Kidney (tissue), 14 donors: ENCODE measurements around the gene OR12D2. TPM values are rescaled to one million over a fixed set of nuclear protein-coding genes. Genes with fewer than 3 reads are reported as not detected.
"Not testable (repeated sequence)": the region's sequence is repeated elsewhere in the genome, so short reads cannot be mapped to it uniquely, and the experiment has no call there.

ENCODE experiments used
- DNase-seq, 5 donors: peaks; one replicate each; pipeline ENCODE4 v3.0.0-alpha.2; 2013 to 2020
- FAIRE-seq: peaks from 2 replicates; lab custom pipeline; 2012; peaks lifted over from hg19 to GRCh38; lab: Jason Lieb, UNC
- H3K27ac ChIP-seq, 2 donors: one replicate each; pipeline ENCODE4 v1.7.0; 2013; ENCODE audit warnings: low read depth in 2 of 2, low read length in 2 of 2, inconsistent platforms in 1 of 2
- H3K27me3 ChIP-seq: one replicate; pipeline ENCODE4 v1.7.1; 2013; ENCODE audit warnings: low read length, inconsistent platforms; ENCODE audit not compliant: control insufficient read depth, insufficient read depth
- H3K36me3 ChIP-seq, 3 donors: one replicate each; pipeline versions ENCODE4 v1.7.0 to v1.7.1; 2013; ENCODE audit warnings: low read length in 3 of 3, control low read depth in 1 of 3, inconsistent platforms in 1 of 3; ENCODE audit not compliant: insufficient read depth in 3 of 3, control insufficient read depth in 2 of 3
- H3K4me1 ChIP-seq, 3 donors: one replicate each; pipeline versions ENCODE4 v1.7.0 to v1.7.1; 2013; ENCODE audit warnings: low read length in 3 of 3, inconsistent platforms in 1 of 3, low read depth in 1 of 3; ENCODE audit not compliant: control insufficient read depth in 2 of 3, insufficient read depth in 2 of 3
- H3K4me3 ChIP-seq, 3 donors: one replicate each; pipeline versions ENCODE4 v1.7.0 to v1.8.1; 2013; ENCODE audit warnings: low read length in 3 of 3, control low read depth in 1 of 3, inconsistent platforms in 1 of 3
- H3K9ac ChIP-seq, 3 donors: one replicate each; pipeline versions ENCODE4 v1.7.0 to v1.7.1; 2013; ENCODE audit warnings: low read length in 3 of 3, control low read depth in 1 of 3, inconsistent platforms in 1 of 3
- H3K9me3 ChIP-seq, 3 donors: one replicate each; pipeline versions ENCODE4 v1.7.0 to v1.7.1; 2013; ENCODE audit warnings: low read length in 3 of 3, control low read depth in 1 of 3, inconsistent platforms in 1 of 3; ENCODE audit not compliant: control insufficient read depth in 2 of 3, insufficient read depth in 1 of 3
- CTCF ChIP-seq: IDR thresholded peaks from 3 replicates; pipeline ENCODE4 v1.5.1; 2012; ENCODE audit warnings: mild to moderate bottlenecking, moderate library complexity, borderline replicate concordance; ENCODE audit not compliant: insufficient read depth; ENCODE audit errors: extremely low read depth
- intact Hi-C: fragments of 100-400 bp; cut with DNase I; formaldehyde crosslinking; loops from one replicate; pipeline ENCODE4 v1.11.1; 2022
- polyA plus RNA-seq: library from polyadenylated mRNA; stranded (reverse); fragments of 350-450 nt; fragmentation: Illumina TruSeq; extraction: RNeasy Lipid Tissue Mini Kit (QIAGEN cat#74804); gene quantifications from one replicate; pipeline ENCODE4 v1.2.3, GENCODE V29; 2014; ENCODE audit warnings: low read depth, low replicate concordance; ENCODE audit not compliant: insufficient read depth
- total RNA-seq: library from RNA; stranded (reverse); fragmentation: NEBNext Ultra II Directional; extraction: Animal tissue kit (Norgen Biotek cat#: 25700); gene quantifications from one replicate; pipeline ENCODE4 v1.2.1, GENCODE V29; 2021
- donor health status: control.
- donor health status: control.
- donor health status: control.
- donor health status: control.
- donor health status: control.
- donor health status: DM: yes; HTN: yes; CAD: no.
- donor health status: Normal renal cell carcinoma (clear cell type).

The OR12D2 gene
- total and polyA plus RNA-seq, 2 donors from 2014 or later, result not detected

- Histone ChIP-seq H3K36me3 (no peaks in the 10 kb centered on the region), H3K27ac (no peak within 1 kb of the TSS), H3K27me3 (no peaks in the 10 kb centered on the region), H3K4me3 (no peak within 1 kb of the TSS), H3K4me1 (no peaks in the 10 kb centered on the region), H3K9me3 (no peaks in the 10 kb centered on the region), H3K9ac (no peak within 1 kb of the TSS)
- TF ChIP-seq CTCF, result no peak
- DNase-seq (no peak), FAIRE-seq (no peak)
- intact Hi-C loops, result no loop called here
Observed at GRCh38 chr6:29439006-29439405, 43.6 kb downstream of the OR12D2 start, which contains the start of gene OR10C1. Gene OR10C1, plus strand, starts transcription at chr6:29439306. Its CDS starts 710 bp downstream, at chr6:29440016.

GRCh38 chr6:29442719-29443118, 47.3 kb downstream of the OR12D2 start:
- DNase-seq (no peak), FAIRE-seq (no peak)

GRCh38 chr6:29444031-29444430, 48.6 kb downstream of the OR12D2 start:
- FAIRE-seq, H3K27me3 ChIP-seq, H3K4me1 ChIP-seq, H3K36me3 ChIP-seq, H3K9me3 ChIP-seq, H3K27ac ChIP-seq, intact Hi-C loops, DNase-seq, H3K4me3 ChIP-seq, H3K9ac ChIP-seq: not testable (repeated sequence)

More at GRCh38 chr6:29442719-29443118, 47.3 kb downstream of the OR12D2 start:
- H3K4me1 ChIP-seq, result no peaks in the 10 kb centered on the region
- no peak overlapping the region for H3K4me3 ChIP-seq
- no peak overlapping the region for H3K9ac ChIP-seq
- H3K9me3 ChIP-seq, result no peaks in the 10 kb centered on the region
- no peaks in the 10 kb centered on the region for H3K27me3 ChIP-seq
- TF ChIP-seq CTCF, result no peak
- intact Hi-C loops, result no loop called here
- no peaks in the 10 kb centered on the region for H3K36me3 ChIP-seq
- no peak overlapping the region for H3K27ac ChIP-seq

Other genes starting within 250 kb of the OR12D2 start
- not detected for gene OR2J2, start 224.7 kb upstream of the OR12D2 start, total RNA-seq
- gene OR2J2, start 224.7 kb upstream of the OR12D2 start, polyA plus RNA-seq, result not detected
- not detected for gene OR14J1, start 93.9 kb upstream of the OR12D2 start, total RNA-seq
- gene OR14J1, start 93.9 kb upstream of the OR12D2 start, polyA plus RNA-seq, result not detected
- not detected for gene OR5V1, start 26.8 kb upstream of the OR12D2 start, total RNA-seq
- gene OR5V1, start 26.8 kb upstream of the OR12D2 start, polyA plus RNA-seq, result not detected
- not detected for gene OR12D3, start 20.3 kb upstream of the OR12D2 start, total RNA-seq
- not detected for gene OR12D3, start 20.3 kb upstream of the OR12D2 start, polyA plus RNA-seq
- not detected for gene OR12D1, start 19.3 kb downstream of the OR12D2 start, total RNA-seq
- not detected for gene OR12D1, start 19.3 kb downstream of the OR12D2 start, polyA plus RNA-seq
- gene OR10C1, start 43.7 kb downstream of the OR12D2 start, total RNA-seq, result not detected
- not detected for gene OR10C1, start 43.7 kb downstream of the OR12D2 start, polyA plus RNA-seq
- gene OR11A1, start 61.4 kb downstream of the OR12D2 start, total RNA-seq, result not detected
- gene OR11A1, start 61.4 kb downstream of the OR12D2 start, polyA plus RNA-seq, result not detected
- not detected for gene OR2H1, start 61.5 kb downstream of the OR12D2 start, total RNA-seq
- gene OR2H1, start 61.5 kb downstream of the OR12D2 start, polyA plus RNA-seq, result not detected
- not detected for gene MAS1L, start 92.3 kb downstream of the OR12D2 start, total RNA-seq
- gene MAS1L, start 92.3 kb downstream of the OR12D2 start, polyA plus RNA-seq, result not detected
- gene UBD, start 164.1 kb downstream of the OR12D2 start, total RNA-seq, result 33.5 TPM
- 16.9 TPM for gene UBD, start 164.1 kb downstream of the OR12D2 start, polyA plus RNA-seq
- gene OR2H2, start 189.5 kb downstream of the OR12D2 start, total RNA-seq, result not detected
- not detected for gene OR2H2, start 189.5 kb downstream of the OR12D2 start, polyA plus RNA-seq
- 46.7 TPM for gene GABBR1, start 237.6 kb downstream of the OR12D2 start, total RNA-seq
- gene GABBR1, start 237.6 kb downstream of the OR12D2 start, polyA plus RNA-seq, result 12.7 TPM